WTC11 (cell line): ENCODE results near the gene CALCOCO2. TPM values are rescaled to one million over a fixed set of nuclear protein-coding genes. Genes with fewer than 3 reads are reported as not detected.

Experiments used
- ATAC-seq: fragments of 200-7000 bp; cut with Tn5 transposase; 2 replicates; pipeline ENCODE4 v1.10.0; 2021; ENCODE audit warnings: mild to moderate bottlenecking, moderate library complexity
- CTCF ChIA-PET: fragments of 300-600 bp; sonication (Branson Sonifier 250); formaldehyde crosslinking; loops from one replicate; lab custom pipeline; 2021; ENCODE audit warnings: antibody characterized with exemption; lab: Charles Lee
- POLR2A ChIA-PET: fragments of 350-600 bp; sonication (Branson Sonifier 250); formaldehyde crosslinking; loops from one replicate; lab custom pipeline; 2021; ENCODE audit warnings: antibody characterized with exemption; lab: Charles Lee
- DNase-seq: peaks from one replicate; pipeline ENCODE4 v3.0.0; 2021; ENCODE audit warnings: low spot score
- H3K27ac Mint-ChIP-seq: 2 replicates; pipeline ENCODE4 v1.8.0; 2021; ENCODE audit warnings: mixed read lengths
- H3K27me3 Mint-ChIP-seq: 2 replicates; pipeline ENCODE4 v1.8.0; 2021; ENCODE audit warnings: low read depth, mild to moderate bottlenecking, moderate library complexity, mixed read lengths
- H3K36me3 Mint-ChIP-seq: 2 replicates; pipeline ENCODE4 v1.8.0; 2021; ENCODE audit warnings: mixed read lengths
- H3K4me1 Mint-ChIP-seq: 2 replicates; pipeline ENCODE4 v1.8.0; 2022; ENCODE audit warnings: mixed read lengths
- H3K4me3 Mint-ChIP-seq: 2 replicates; pipeline ENCODE4 v1.8.0; 2021; ENCODE audit warnings: mild to moderate bottlenecking, moderate library complexity, mixed read lengths
- H3K9me3 Mint-ChIP-seq: 2 replicates; pipeline ENCODE4 v1.8.0; 2021; ENCODE audit warnings: mixed read lengths
- CBFB ChIP-seq: sonication (generic); formaldehyde crosslinking; IDR thresholded peaks from 2 replicates; pipeline ENCODE4 v1.8.1; 2022; ENCODE audit warnings: mild to moderate bottlenecking, low read depth, missing genetic modification reagents
- ELF4 ChIP-seq: sonication (generic); formaldehyde crosslinking; IDR thresholded peaks from 2 replicates; pipeline ENCODE4 v1.8.1; 2022; ENCODE audit warnings: low read depth, mild to moderate bottlenecking, moderate library complexity, missing genetic modification reagents
- EMX1 ChIP-seq: fragments of 250-450 bp; sonication (Bioruptor Pico); IDR thresholded peaks from 2 replicates; pipeline ENCODE4 v1.8.0; 2021; ENCODE audit warnings: mild to moderate bottlenecking
- FOXK1 ChIP-seq: sonication (generic); formaldehyde crosslinking; IDR thresholded peaks from 2 replicates; pipeline ENCODE4 v1.8.0; 2022; ENCODE audit warnings: mild to moderate bottlenecking, moderate library complexity, missing genetic modification reagents
- FOXP4 ChIP-seq: sonication (generic); formaldehyde crosslinking; IDR thresholded peaks from 2 replicates; pipeline ENCODE4 v1.8.0; 2022; ENCODE audit warnings: mild to moderate bottlenecking, missing genetic modification reagents
- IRF1 ChIP-seq: sonication (generic); formaldehyde crosslinking; IDR thresholded peaks from 2 replicates; pipeline ENCODE4 v1.8.0; 2023; ENCODE audit warnings: missing genetic modification reagents
- JAZF1 ChIP-seq: fragments of 250-450 bp; sonication (Bioruptor Pico); IDR thresholded peaks from 2 replicates; pipeline ENCODE4 v1.9.0; 2021; ENCODE audit warnings: moderate library complexity, mild to moderate bottlenecking, inconsistent platforms
- MLX ChIP-seq: sonication (generic); formaldehyde crosslinking; IDR thresholded peaks from 2 replicates; pipeline ENCODE4 v1.8.1; 2023; ENCODE audit warnings: mild to moderate bottlenecking, missing genetic modification reagents, moderate library complexity
- PRDM15 ChIP-seq: sonication (generic); formaldehyde crosslinking; IDR thresholded peaks from 2 replicates; pipeline ENCODE4 v1.8.0; 2022; ENCODE audit warnings: missing genetic modification reagents
- PRRX2 ChIP-seq: fragments of 250-450 bp; sonication (Bioruptor Pico); IDR thresholded peaks from 2 replicates; pipeline ENCODE4 v1.8.0; 2021; ENCODE audit warnings: mild to moderate bottlenecking
- TEAD4 ChIP-seq: sonication (generic); formaldehyde crosslinking; IDR thresholded peaks from 2 replicates; pipeline ENCODE4 v1.8.0; 2022; ENCODE audit warnings: mild to moderate bottlenecking, missing genetic modification reagents
- ZNF232 ChIP-seq: sonication (generic); formaldehyde crosslinking; IDR thresholded peaks from 2 replicates; pipeline ENCODE4 v1.8.0; 2022; ENCODE audit warnings: mild to moderate bottlenecking, missing genetic modification reagents
- ZNF396 ChIP-seq: fragments of 250-450 bp; sonication (Bioruptor Pico); IDR thresholded peaks from 2 replicates; pipeline ENCODE4 v1.8.0; 2021; ENCODE audit warnings: mild to moderate bottlenecking, moderate library complexity, borderline replicate concordance
- ZNF512 ChIP-seq: sonication (generic); formaldehyde crosslinking; IDR thresholded peaks from 2 replicates; pipeline ENCODE4 v1.8.1; 2022; ENCODE audit warnings: missing genetic modification reagents, borderline replicate concordance
- total RNA-seq: library from RNA; stranded (reverse); gene quantifications from 3 replicates; pipeline ENCODE4 v1.2.3, GENCODE V29; 2021

CALCOCO2 gene
- total RNA-seq, 1 experiment from 2014 or later: 32.6 TPM

- ChIA-PET CTCF (interaction anchor here (0.7 to 2.7 kb wide), 8 partner anchors 8 to 681 kb away, joined by 3 to 27 read pairs (median 4); no protein-coding TSS in a partner anchor), POLR2A (interaction anchor here (0.6 kb wide), 1 partner anchor 86 kb away, joined by 7 read pairs; no protein-coding TSS in a partner anchor)
- ATAC-seq (no peak), DNase-seq (no peak)
- H3K36me3 Mint-ChIP-seq: no peaks in the 10 kb centered on the region
- no peak overlapping the region for H3K4me3 Mint-ChIP-seq
- H3K9me3 Mint-ChIP-seq: no peaks in the 10 kb centered on the region
- no peak overlapping the region for H3K27ac Mint-ChIP-seq
- TF ChIP-seq MLX: no peak
- TF ChIP-seq CBFB (CRISPR knock-in tag): no peak
- TF ChIP-seq JAZF1 (CRISPR knock-in tag): no peak
- no peak for TF ChIP-seq EMX1
- no peak for TF ChIP-seq ZNF232 (CRISPR knock-in tag)
- no peak for TF ChIP-seq ZNF396 (CRISPR knock-in tag)
- no peak for TF ChIP-seq IRF1 (CRISPR knock-in tag)
- no peaks in the 10 kb centered on the region; the same call in 1 of the 2 replicates for H3K4me1 Mint-ChIP-seq
- H3K27me3 Mint-ChIP-seq: no peaks in the 10 kb centered on the region
Measured at GRCh38 chr17:48799069-48799723, 31.6 kb upstream of the CALCOCO2 start.

GRCh38 chr17:48800626-48801217 is 30.1 kb upstream of the CALCOCO2 start:
- ChIA-PET CTCF (interaction anchor here (1.6 to 2.7 kb wide), 3 partner anchors 76 to 78 kb away, joined by 4 to 27 read pairs (median 6); no protein-coding TSS in a partner anchor), POLR2A (no interaction called here)
- Mint-ChIP-seq H3K4me1 (peaks cover 5% of the 10 kb centered on the region), H3K9me3 (no peaks in the 10 kb centered on the region), H3K27ac (no peak overlapping the region), H3K36me3 (no peaks in the 10 kb centered on the region), H3K4me3 (no peak overlapping the region), H3K27me3 (no peaks in the 10 kb centered on the region)
- no peak for DNase-seq
- ATAC-seq: no peak
- no peak for TF ChIP-seq PRRX2 (CRISPR knock-in tag)
- no peak for TF ChIP-seq FOXK1 (CRISPR knock-in tag)
- no peak for TF ChIP-seq ELF4
- no peak for TF ChIP-seq FOXP4 (CRISPR knock-in tag)
- TF ChIP-seq ZNF512: no peak
- no peak for TF ChIP-seq TEAD4 (CRISPR knock-in tag)
- no peak for TF ChIP-seq PRDM15 (CRISPR knock-in tag)
